CD14-positive monocyte (primary cell): Measurements from ENCODE around the gene RSPO4. TPM values are rescaled to one million over a fixed set of nuclear protein-coding genes. Genes with fewer than 3 reads are reported as not detected.

Experiments used
- DNase-seq, 3 donors: peaks; one replicate each; pipeline ENCODE4 v3.0.0-alpha.2; 2011 to 2022
- H2AFZ ChIP-seq: 2 replicates; pipeline ENCODE4 v1.6.0; 2012; ENCODE audit warnings: mild to moderate bottlenecking, low read depth, low read length, inconsistent platforms; ENCODE audit not compliant: insufficient read depth, poor library complexity, severe bottlenecking
- H3K27ac ChIP-seq, 2 donors: 1 replicate in 1 of 2; 2 replicates in 1 of 2; pipeline ENCODE4 v1.5.1; 2012 to 2013; ENCODE audit warnings: low read length in 2 of 2, control low read depth in 1 of 2, inconsistent platforms in 1 of 2, low read depth in 1 of 2, mild to moderate bottlenecking in 1 of 2
- H3K27me3 ChIP-seq, 2 donors: one replicate each; pipeline versions ENCODE4 v1.6.0 to v1.6.1; 2011 to 2013; ENCODE audit warnings: low read length in 2 of 2; ENCODE audit not compliant: control insufficient read depth in 2 of 2, insufficient read depth in 2 of 2
- H3K36me3 ChIP-seq, 2 donors: replicated peaks in 1 of 2; 1 replicate in 1 of 2; 2 replicates in 1 of 2; pipeline versions ENCODE4 v1.5.1 to v1.6.1; 2012 to 2013; ENCODE audit warnings: low read length in 2 of 2, control low read depth in 1 of 2, inconsistent platforms in 1 of 2, mild to moderate bottlenecking in 1 of 2; ENCODE audit not compliant: insufficient read depth in 2 of 2, control insufficient read depth in 1 of 2
- H3K4me1 ChIP-seq, 2 donors: 1 replicate in 1 of 2; 2 replicates in 1 of 2; pipeline versions ENCODE4 v1.5.1 to v1.6.1; 2012 to 2013; ENCODE audit warnings: low read length in 2 of 2, control low read depth in 1 of 2, inconsistent platforms in 1 of 2, mild to moderate bottlenecking in 1 of 2, moderate library complexity in 1 of 2; ENCODE audit not compliant: insufficient read depth in 2 of 2, control insufficient read depth in 1 of 2
- H3K4me2 ChIP-seq: replicated peaks from 2 replicates; pipeline ENCODE3; 2012; ENCODE audit warnings: low read length, moderate library complexity, mild to moderate bottlenecking; ENCODE audit not compliant: poor library complexity, severe bottlenecking; ENCODE audit errors: extremely low read depth
- H3K4me3 ChIP-seq, 3 experiments: fragments of 200-600 bp in 1 of 3; sonication (generic) in 1 of 3; replicated peaks in 1 of 3; 1 replicate in 2 of 3; 2 replicates in 1 of 3; pipeline ENCODE4 v1.5.1; 2011 to 2013; ENCODE audit warnings: low read length in 3 of 3, mild to moderate bottlenecking in 3 of 3, control low read depth in 2 of 3, low read depth in 2 of 3, inconsistent platforms in 1 of 3, moderate library complexity in 1 of 3
- H3K79me2 ChIP-seq: 2 replicates; pipeline ENCODE4 v1.6.0; 2012; ENCODE audit warnings: mild to moderate bottlenecking, control low read depth, inconsistent platforms, low read length, moderate library complexity; ENCODE audit not compliant: insufficient read depth
- H3K9ac ChIP-seq: 2 replicates; pipeline ENCODE4 v1.6.0; 2017; ENCODE audit warnings: low read length, mild to moderate bottlenecking; ENCODE audit not compliant: insufficient read depth, poor library complexity, severe bottlenecking
- H3K9me3 ChIP-seq, 2 donors: replicated peaks in 1 of 2; 1 replicate in 1 of 2; 2 replicates in 1 of 2; pipeline versions ENCODE4 v1.5.1 to v1.6.1; 2012 to 2013; ENCODE audit warnings: low read length in 2 of 2, control low read depth in 1 of 2; ENCODE audit not compliant: control insufficient read depth in 1 of 2, insufficient read depth in 1 of 2
- H4K20me1 ChIP-seq: 2 replicates; pipeline ENCODE4 v1.6.0; 2012; ENCODE audit warnings: mild to moderate bottlenecking, low read length, control low read depth, moderate library complexity; ENCODE audit not compliant: insufficient read depth
- H3K27ac Mint-ChIP-seq, 7 donors: one replicate each; pipeline ENCODE4 v1.8.0; 2020; ENCODE audit warnings: mild to moderate bottlenecking in 7 of 7, mixed read lengths in 7 of 7, moderate library complexity in 6 of 7, inconsistent platforms in 2 of 7
- H3K27me3 Mint-ChIP-seq, 3 donors: one replicate each; pipeline ENCODE4 v1.8.0; 2021 to 2022; ENCODE audit warnings: low read depth in 3 of 3, mild to moderate bottlenecking in 3 of 3, mixed read lengths in 3 of 3, moderate library complexity in 3 of 3, inconsistent platforms in 1 of 3
- H3K36me3 Mint-ChIP-seq, 2 donors: one replicate each; pipeline ENCODE4 v1.8.0; 2020; ENCODE audit warnings: mixed read lengths in 2 of 2, inconsistent platforms in 1 of 2, mild to moderate bottlenecking in 1 of 2
- H3K4me1 Mint-ChIP-seq: one replicate; pipeline ENCODE4 v1.8.0; 2020; ENCODE audit warnings: mild to moderate bottlenecking, mixed read lengths
- H3K4me3 Mint-ChIP-seq, 2 donors: one replicate each; pipeline ENCODE4 v1.8.0; 2020; ENCODE audit warnings: mild to moderate bottlenecking in 2 of 2, mixed read lengths in 2 of 2, moderate library complexity in 1 of 2
- H3K9me3 Mint-ChIP-seq, 7 donors: one replicate each; pipeline ENCODE4 v1.8.0; 2020 to 2022; ENCODE audit warnings: mixed read lengths in 7 of 7, mild to moderate bottlenecking in 6 of 7, moderate library complexity in 6 of 7, inconsistent platforms in 2 of 7
- WGBS: methylation state at CpG from one replicate; pipeline ENCODE4 v1.1.5; 2013; ENCODE audit warnings: missing lambda C conversion rate; ENCODE audit not compliant: insufficient coverage; 5-methylcytosine and 5-hydroxymethylcytosine counted together
- intact Hi-C, 2 donors: fragments of 100-400 bp; cut with micrococcal nuclease; formaldehyde crosslinking; loops; one replicate each; pipeline versions ENCODE4 v1.15.0 to v1.15.1; 2023
- polyA plus RNA-seq, 3 donors: library from polyadenylated mRNA; depleted of rRNA in 1 of 3; unstranded in 2 of 3; stranded (reverse) in 1 of 3; fragments of 300-500 nt in 2 of 3; fragments of >200 nt in 1 of 3; fragmentation: Illumina TruSeq in 2 of 3; gene quantifications; 1 replicate in 2 of 3; 2 replicates in 1 of 3; pipeline ENCODE4 v1.2.3, GENCODE V29; 2012 to 2021
- TF ChIP-seq, protein P1 (sequence below): fragments of 200-600 bp; IDR thresholded peaks from one replicate; pipeline ENCODE4 v1.8.0; 2022; ENCODE audit warnings: antibody characterized with exemption, mild to moderate bottlenecking

The RSPO4 gene
- polyA plus RNA-seq, 3 donors = not detected

- no peak overlapping the region for H3K9ac ChIP-seq
- H3K9me3 ChIP-seq = no peaks in the 10 kb centered on the region
- no peaks in the 10 kb centered on the region for H3K36me3 ChIP-seq
- H3K27ac Mint-ChIP-seq = no peak overlapping the region
- H3K27me3 ChIP-seq = peaks cover 0 to 8% of the 10 kb centered on the region in 2 donors
- 78% methylated on average over 9 of the region's 19 CpGs for WGBS
- H4K20me1 ChIP-seq = no peaks in the 10 kb centered on the region
- peaks cover 0 to 2% of the 10 kb centered on the region in 2 donors for H3K4me1 ChIP-seq
- H2AFZ ChIP-seq = no peak overlapping the region
- TF ChIP-seq, protein P1, sequence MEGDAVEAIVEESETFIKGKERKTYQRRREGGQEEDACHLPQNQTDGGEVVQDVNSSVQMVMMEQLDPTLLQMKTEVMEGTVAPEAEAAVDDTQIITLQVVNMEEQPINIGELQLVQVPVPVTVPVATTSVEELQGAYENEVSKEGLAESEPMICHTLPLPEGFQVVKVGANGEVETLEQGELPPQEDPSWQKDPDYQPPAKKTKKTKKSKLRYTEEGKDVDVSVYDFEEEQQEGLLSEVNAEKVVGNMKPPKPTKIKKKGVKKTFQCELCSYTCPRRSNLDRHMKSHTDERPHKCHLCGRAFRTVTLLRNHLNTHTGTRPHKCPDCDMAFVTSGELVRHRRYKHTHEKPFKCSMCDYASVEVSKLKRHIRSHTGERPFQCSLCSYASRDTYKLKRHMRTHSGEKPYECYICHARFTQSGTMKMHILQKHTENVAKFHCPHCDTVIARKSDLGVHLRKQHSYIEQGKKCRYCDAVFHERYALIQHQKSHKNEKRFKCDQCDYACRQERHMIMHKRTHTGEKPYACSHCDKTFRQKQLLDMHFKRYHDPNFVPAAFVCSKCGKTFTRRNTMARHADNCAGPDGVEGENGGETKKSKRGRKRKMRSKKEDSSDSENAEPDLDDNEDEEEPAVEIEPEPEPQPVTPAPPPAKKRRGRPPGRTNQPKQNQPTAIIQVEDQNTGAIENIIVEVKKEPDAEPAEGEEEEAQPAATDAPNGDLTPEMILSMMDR = no peak
- peaks cover 0 to 3% (median 0%) of the 10 kb centered on the region in 7 donors for H3K9me3 Mint-ChIP-seq
- H3K36me3 Mint-ChIP-seq = no peaks in the 10 kb centered on the region
- no peak overlapping the region for H3K4me3 ChIP-seq
- H3K79me2 ChIP-seq = no peaks in the 10 kb centered on the region
- no peak overlapping the region for H3K4me3 Mint-ChIP-seq
- H3K27me3 Mint-ChIP-seq = peaks cover 16 to 27% (median 25%) of the 10 kb centered on the region in 3 donors
- no peak overlapping the region for H3K4me2 ChIP-seq
- H3K27ac ChIP-seq = no peak overlapping the region
- peaks cover 2% of the 10 kb centered on the region for H3K4me1 Mint-ChIP-seq
- intact Hi-C loops = loop anchor here (5.0 to 10.0 kb wide), 2 partner anchors 74 to 253 kb away; no protein-coding TSS in a partner anchor
- no peak for DNase-seq
Measured at GRCh38 chr20:958936-959815, 42.9 kb downstream of the RSPO4 start.

DNA sequence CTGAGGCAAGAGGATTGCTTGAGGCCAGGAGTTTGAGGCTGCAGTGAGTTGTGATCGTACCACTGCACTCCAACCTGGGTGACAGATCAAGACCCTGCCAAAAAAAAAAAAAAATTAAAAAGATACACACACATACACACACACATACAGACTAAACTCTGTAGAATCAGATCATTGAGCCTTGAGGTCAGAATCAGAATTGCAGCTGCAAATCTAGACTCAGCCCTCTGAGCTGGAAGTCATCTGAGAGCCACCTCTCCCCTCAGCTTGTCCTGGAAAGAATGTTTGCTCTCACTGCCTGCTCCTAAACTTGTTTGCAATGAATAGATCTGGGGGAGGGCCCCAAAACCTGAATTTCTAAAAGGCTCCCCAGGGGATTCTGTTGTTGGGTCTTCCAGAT, 44.6 kb downstream of the RSPO4 start:
- Histone ChIP-seq H3K27ac (no peak overlapping the region), H3K36me3 (no peaks in the 10 kb centered on the region), H4K20me1 (no peaks in the 10 kb centered on the region), H3K9ac (no peak overlapping the region), H3K4me3 (no peak overlapping the region), H3K4me1 (peaks cover 0 to 2% of the 10 kb centered on the region in 2 donors), H3K9me3 (no peaks in the 10 kb centered on the region), H3K4me2 (no peak overlapping the region), H3K27me3 (peaks cover 0 to 8% of the 10 kb centered on the region in 2 donors), H2AFZ (no peak overlapping the region), H3K79me2 (no peaks in the 10 kb centered on the region)
- Mint-ChIP-seq H3K4me3 (no peak overlapping the region), H3K9me3 (peaks cover 0 to 3% (median 0%) of the 10 kb centered on the region in 7 donors), H3K27me3 (peaks cover 19 to 38% (median 38%) of the 10 kb centered on the region in 3 donors), H3K36me3 (no peaks in the 10 kb centered on the region), H3K4me1 (peaks cover 5% of the 10 kb centered on the region), H3K27ac (no peak overlapping the region)
- no peak for DNase-seq
- intact Hi-C loops = loop anchor here (5.0 to 10.0 kb wide), 2 partner anchors 73 to 255 kb away; no protein-coding TSS in a partner anchor
- no CpG with 5 or more reads among the region's 1 CpG for WGBS
- TF ChIP-seq, protein P1 = no peak
